Tibial nerve (tissue), 3 donors: ENCODE results near the gene DEGS1.

Experiments used
- POLR2A ChIP-seq, 2 donors: fragments of 450-650 bp; IDR thresholded peaks; one replicate each; pipeline ENCODE4 v1.6.1; 2017; ENCODE audit warnings: antibody characterized with exemption in 2 of 2, mild to moderate bottlenecking in 2 of 2, moderate library complexity in 2 of 2
- TF ChIP-seq, protein P1 (sequence below), 5 experiments: fragments of 200-600 bp in 3 of 5; fragments of 450-650 bp in 2 of 5; sonication (generic) in 3 of 5; IDR thresholded peaks; one replicate each; pipeline ENCODE4 v1.5.1; 2016 to 2019; ENCODE audit warnings: antibody characterized with exemption in 5 of 5, mild to moderate bottlenecking in 3 of 5, moderate library complexity in 2 of 5

DNA sequence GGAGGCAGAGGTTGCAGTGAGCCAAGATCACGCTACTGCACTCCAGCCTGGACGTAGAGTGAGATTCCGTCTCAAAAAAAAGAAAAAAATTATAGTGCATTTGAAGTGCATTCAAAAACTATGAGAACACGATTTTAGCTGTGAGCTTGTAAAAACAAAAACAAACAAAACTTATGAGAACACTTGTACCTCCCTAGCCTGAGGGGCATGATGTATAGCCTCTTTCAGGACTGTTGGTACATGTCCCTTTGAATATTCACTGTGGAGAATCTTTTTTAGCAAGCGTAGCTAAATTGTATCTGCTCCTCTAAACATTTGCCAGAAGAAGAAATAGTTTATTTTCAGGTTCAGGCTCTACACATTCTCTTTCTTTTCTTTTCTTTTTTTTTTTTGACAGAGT lies 9.5 kb upstream of the DEGS1 start:
- TF ChIP-seq, protein P1, sequence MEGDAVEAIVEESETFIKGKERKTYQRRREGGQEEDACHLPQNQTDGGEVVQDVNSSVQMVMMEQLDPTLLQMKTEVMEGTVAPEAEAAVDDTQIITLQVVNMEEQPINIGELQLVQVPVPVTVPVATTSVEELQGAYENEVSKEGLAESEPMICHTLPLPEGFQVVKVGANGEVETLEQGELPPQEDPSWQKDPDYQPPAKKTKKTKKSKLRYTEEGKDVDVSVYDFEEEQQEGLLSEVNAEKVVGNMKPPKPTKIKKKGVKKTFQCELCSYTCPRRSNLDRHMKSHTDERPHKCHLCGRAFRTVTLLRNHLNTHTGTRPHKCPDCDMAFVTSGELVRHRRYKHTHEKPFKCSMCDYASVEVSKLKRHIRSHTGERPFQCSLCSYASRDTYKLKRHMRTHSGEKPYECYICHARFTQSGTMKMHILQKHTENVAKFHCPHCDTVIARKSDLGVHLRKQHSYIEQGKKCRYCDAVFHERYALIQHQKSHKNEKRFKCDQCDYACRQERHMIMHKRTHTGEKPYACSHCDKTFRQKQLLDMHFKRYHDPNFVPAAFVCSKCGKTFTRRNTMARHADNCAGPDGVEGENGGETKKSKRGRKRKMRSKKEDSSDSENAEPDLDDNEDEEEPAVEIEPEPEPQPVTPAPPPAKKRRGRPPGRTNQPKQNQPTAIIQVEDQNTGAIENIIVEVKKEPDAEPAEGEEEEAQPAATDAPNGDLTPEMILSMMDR (IDR thresholded peaks at IDR 0.05), result no peak
- TF ChIP-seq POLR2A (IDR thresholded peaks at IDR 0.05), result no peak
